Lower lobe of right lung (tissue), 2 donors: ENCODE results near the gene RGS16. TPM values are rescaled to one million over a fixed set of nuclear protein-coding genes. Genes with fewer than 3 reads are reported as not detected.

Experiments
- ATAC-seq, 2 donors: fragments of 200-7000 bp; cut with Tn5 transposase; one replicate each; pipeline ENCODE4 v1.9.1; 2020 to 2022; ENCODE audit warnings: mild to moderate bottlenecking in 2 of 2, moderate library complexity in 2 of 2
- DNase-seq: peaks from one replicate; pipeline ENCODE4 v3.0.0-alpha.2; 2020
- H3K27ac ChIP-seq: fragments of 200-600 bp; one replicate; pipeline ENCODE4 v1.8.0; 2022
- H3K27me3 ChIP-seq: fragments of 200-600 bp; one replicate; pipeline ENCODE4 v1.8.0; 2022; ENCODE audit warnings: low read depth
- H3K36me3 ChIP-seq: fragments of 200-600 bp; one replicate; pipeline ENCODE4 v1.8.0; 2022; ENCODE audit warnings: mild to moderate bottlenecking
- H3K4me1 ChIP-seq: fragments of 200-600 bp; one replicate; pipeline ENCODE4 v1.8.0; 2022
- H3K4me3 ChIP-seq: fragments of 200-600 bp; one replicate; pipeline ENCODE4 v1.8.0; 2022; ENCODE audit warnings: mild to moderate bottlenecking
- H3K9me3 ChIP-seq: fragments of 200-600 bp; one replicate; pipeline ENCODE4 v1.8.0; 2022
- CTCF ChIP-seq: fragments of 200-600 bp; IDR thresholded peaks from one replicate; pipeline ENCODE4 v1.8.0; 2022; ENCODE audit warnings: antibody characterized with exemption, mild to moderate bottlenecking
- intact Hi-C: fragments of 100-400 bp; cut with DNase I; formaldehyde crosslinking; loops from one replicate; pipeline ENCODE4 v1.11.0; 2022
- total RNA-seq: library from RNA; stranded (reverse); fragmentation: NEBNext Ultra II Directional; extraction: Animal tissue kit (Norgen Biotek cat#: 25700); gene quantifications from one replicate; pipeline ENCODE4 v1.2.1, GENCODE V29; 2021
- donor health status: DM: no; HTN: yes; CAD: no; lungs with severe emphysema.

Gene RGS16
- total RNA-seq, 1 donor from 2014 or later: 14.6 TPM

- TF ChIP-seq CTCF: no peak
- Histone ChIP-seq H3K4me1 (no peaks in the 10 kb centered on the region), H3K36me3 (no peaks in the 10 kb centered on the region), H3K4me3 (no peak overlapping the region), H3K27me3 (no peaks in the 10 kb centered on the region), H3K27ac (no peak overlapping the region), H3K9me3 (no peaks in the 10 kb centered on the region)
- intact Hi-C loops: no loop called here
- DNase-seq (no peak), ATAC-seq (no peak)
These were observed 54.8 kb downstream of the RGS16 start for GRCh38 chr1:182549346-182549745.

Other genes with a start within 250 kb of the RGS16 start
- gene GLUL, start 212.6 kb downstream of the RGS16 start, total RNA-seq: 1,362 TPM
- not detected for gene TEDDM1, start 203.7 kb downstream of the RGS16 start, total RNA-seq
- gene RGSL1, start 154.2 kb downstream of the RGS16 start, total RNA-seq: not detected
- gene RNASEL, start 15.1 kb downstream of the RGS16 start, total RNA-seq: 16.5 TPM
- not detected for gene RGS8, start 80.2 kb upstream of the RGS16 start, total RNA-seq
- 48.7 TPM for gene NPL, start 185.4 kb upstream of the RGS16 start, total RNA-seq
- 121 TPM for gene DHX9, start 235.0 kb upstream of the RGS16 start, total RNA-seq